Liver (tissue), 9 donors: ENCODE data around the gene CFAP300. TPM values are rescaled to one million over a fixed set of nuclear protein-coding genes. Genes with fewer than 3 reads are reported as not detected.

Source experiments
- DNase-seq: peaks from one replicate; pipeline ENCODE4 v3.0.0-alpha.2; 2017; ENCODE audit warnings: low spot score
- H3K27ac ChIP-seq, 2 donors: one replicate each; pipeline ENCODE4 v1.7.0; 2013; ENCODE audit warnings: inconsistent platforms in 2 of 2, low read length in 2 of 2, control low read depth in 1 of 2, low read depth in 1 of 2, mild to moderate bottlenecking in 1 of 2
- H3K27me3 ChIP-seq, 4 donors: one replicate each; pipeline versions ENCODE4 v1.6.1 to v1.7.0; 2013; ENCODE audit warnings: low read length in 3 of 4, inconsistent platforms in 1 of 4, mild to moderate bottlenecking in 1 of 4, moderate library complexity in 1 of 4; ENCODE audit not compliant: control insufficient read depth in 4 of 4, insufficient read depth in 4 of 4
- H3K36me3 ChIP-seq, 4 donors: one replicate each; pipeline versions ENCODE4 v1.6.1 to v1.7.0; 2013; ENCODE audit warnings: low read length in 3 of 4, mild to moderate bottlenecking in 3 of 4, low read depth in 1 of 4, moderate library complexity in 1 of 4; ENCODE audit not compliant: control insufficient read depth in 4 of 4, insufficient read depth in 3 of 4
- H3K4me1 ChIP-seq, 4 donors: one replicate each; pipeline versions ENCODE4 v1.6.1 to v1.7.0; 2013; ENCODE audit warnings: low read length in 3 of 4, mild to moderate bottlenecking in 3 of 4, moderate library complexity in 1 of 4; ENCODE audit not compliant: control insufficient read depth in 4 of 4, insufficient read depth in 4 of 4
- H3K4me3 ChIP-seq, 3 donors: one replicate each; pipeline versions ENCODE4 v1.6.1 to v1.7.0; 2013; ENCODE audit warnings: low read length in 3 of 3, control low read depth in 1 of 3, low read depth in 1 of 3, mild to moderate bottlenecking in 1 of 3
- H3K9ac ChIP-seq, 2 donors: one replicate each; pipeline ENCODE4 v1.7.0; 2013; ENCODE audit warnings: low read length in 2 of 2, mild to moderate bottlenecking in 2 of 2, moderate library complexity in 2 of 2, control low read depth in 1 of 2, low read depth in 1 of 2
- H3K9me3 ChIP-seq, 4 donors: one replicate each; pipeline versions ENCODE4 v1.6.1 to v1.7.0; 2013; ENCODE audit warnings: low read length in 3 of 4; ENCODE audit not compliant: control insufficient read depth in 4 of 4
- ATF3 ChIP-seq: IDR thresholded peaks from 2 replicates; pipeline ENCODE4 v1.6.1; 2016; ENCODE audit warnings: antibody characterized with exemption
- CTCF ChIP-seq: fragments of 150-350 bp; IDR thresholded peaks from 2 replicates; pipeline ENCODE4 v1.5.1; 2017; ENCODE audit warnings: improper control_type of control experiment, low read depth, low read length; ENCODE audit not compliant: missing input control
- EGR1 ChIP-seq, 2 donors: IDR thresholded peaks; 2 replicates each; pipeline ENCODE4 v1.6.1; 2016 to 2018; ENCODE audit warnings: antibody characterized with exemption in 2 of 2, low read depth in 2 of 2
- FOXA1 ChIP-seq: IDR thresholded peaks from 2 replicates; pipeline ENCODE4 v1.6.1; 2016; ENCODE audit warnings: antibody characterized with exemption
- FOXA2 ChIP-seq: IDR thresholded peaks from 2 replicates; pipeline ENCODE4 v1.6.1; 2016; ENCODE audit warnings: antibody characterized with exemption
- GABPA ChIP-seq, 2 donors: IDR thresholded peaks in 1 of 2; conservative IDR thresholded peaks in 1 of 2; 2 replicates each; pipeline ENCODE4 v1.6.1; 2016; ENCODE audit warnings: antibody characterized with exemption in 2 of 2, mild to moderate bottlenecking in 1 of 2, moderate library complexity in 1 of 2
- HNF4A ChIP-seq, 2 donors: conservative IDR thresholded peaks; 2 replicates each; pipeline ENCODE4 v1.6.1; 2016; ENCODE audit warnings: antibody characterized with exemption in 2 of 2, mild to moderate bottlenecking in 2 of 2
- HNF4G ChIP-seq: IDR thresholded peaks from 2 replicates; pipeline ENCODE4 v1.6.1; 2016; ENCODE audit warnings: antibody characterized with exemption
- JUND ChIP-seq, 2 donors: IDR thresholded peaks; 2 replicates each; pipeline ENCODE4 v1.6.1; 2016; ENCODE audit warnings: antibody characterized with exemption in 2 of 2
- MAX ChIP-seq: IDR thresholded peaks from 2 replicates; pipeline ENCODE4 v1.6.1; 2016; ENCODE audit warnings: antibody characterized with exemption
- NR2F2 ChIP-seq: IDR thresholded peaks from 2 replicates; pipeline ENCODE4 v1.6.1; 2016; ENCODE audit warnings: antibody characterized with exemption
- RAD21 ChIP-seq, 2 donors: IDR thresholded peaks; 2 replicates each; pipeline ENCODE4 v1.6.1; 2016; ENCODE audit warnings: antibody characterized with exemption in 2 of 2, mild to moderate bottlenecking in 2 of 2
- REST ChIP-seq: IDR thresholded peaks from 2 replicates; pipeline ENCODE4 v1.6.1; 2016; ENCODE audit warnings: antibody characterized with exemption, mild to moderate bottlenecking
- RXRA ChIP-seq, 2 donors: IDR thresholded peaks; 2 replicates each; pipeline ENCODE4 v1.6.1; 2017 to 2018; ENCODE audit warnings: antibody characterized with exemption in 2 of 2, mild to moderate bottlenecking in 1 of 2
- SP1 ChIP-seq: IDR thresholded peaks from 2 replicates; pipeline ENCODE4 v1.6.1; 2018; ENCODE audit warnings: antibody characterized with exemption, mild to moderate bottlenecking
- TAF1 ChIP-seq: conservative IDR thresholded peaks from 2 replicates; pipeline ENCODE4 v1.6.1; 2016; ENCODE audit warnings: antibody characterized with exemption, mild to moderate bottlenecking
- YY1 ChIP-seq: IDR thresholded peaks from 2 replicates; pipeline ENCODE4 v1.6.1; 2016; ENCODE audit warnings: antibody characterized with exemption, mild to moderate bottlenecking
- ZBTB33 ChIP-seq: IDR thresholded peaks from 2 replicates; pipeline ENCODE4 v1.6.1; 2016; ENCODE audit warnings: antibody characterized with exemption
- WGBS: extraction: QIAGEN DNeasy Blood & Tissue Kit; methylation state at CpG from one replicate; pipeline ENCODE4 v1.1.7; 2013; 5-methylcytosine and 5-hydroxymethylcytosine counted together
- polyA plus RNA-seq, 2 donors: library from polyadenylated mRNA; stranded (reverse) in 1 of 2; unstranded in 1 of 2; fragments of 200-250 nt in 1 of 2; fragments of >200 nt in 1 of 2; fragmentation: Nextera tagmentation in 1 of 2; extraction: Ambion mirVana in 1 of 2; gene quantifications; one replicate each; pipeline versions ENCODE4 v1.2.1 to v1.2.3, GENCODE V29; 2013 to 2015
- total RNA-seq, 2 donors: library from RNA; depleted of rRNA; stranded (reverse); fragments of >200 nt; gene quantifications; one replicate each; pipeline ENCODE4 v1.2.3, GENCODE V29; 2014
- donor health status: healthy.
- donor health status: healthy.
- donor health status: healthy.
- donor health status: healthy.
- donor health status: healthy.

CFAP300 gene
- total and polyA plus RNA-seq, 4 donors, result 0.09 to 0.22 TPM; not detected in 2

GRCh38 chr11:102061276-102061675, 14.0 kb downstream of the CFAP300 start:
- H3K27ac ChIP-seq, result no peak overlapping the region
- TF ChIP-seq RXRA (IDR thresholded peaks at IDR 0.05), result no peak
- peak; percentile 26 for TF ChIP-seq CTCF
- TF ChIP-seq RAD21 (IDR thresholded peaks at IDR 0.05), result peak; percentile 64 to 66
- WGBS, result 23% methylated on average over 2 of the region's 2 CpGs

GRCh38 chr11:102062106-102062505, 14.9 kb downstream of the CFAP300 start:
- no peak for TF ChIP-seq HNF4A (conservative IDR thresholded peaks at IDR 0.05)
- TF ChIP-seq FOXA1, result no peak
- TF ChIP-seq GABPA (IDR thresholded peaks at IDR 0.05 in 1 of 2, conservative IDR thresholded peaks at IDR 0.05 in 1 of 2), result no peak
- Histone ChIP-seq H3K9me3 (no peaks in the 10 kb centered on the region), H3K36me3 (no peaks in the 10 kb centered on the region), H3K4me3 (no peak overlapping the region), H3K4me1 (no peaks in the 10 kb centered on the region), H3K27me3 (no peaks in the 10 kb centered on the region), H3K9ac (no peak overlapping the region), H3K27ac (no peak overlapping the region)
- no peak for DNase-seq
- WGBS, result 95% methylated on average over 2 of the region's 2 CpGs

More at GRCh38 chr11:102061276-102061675, 14.0 kb downstream of the CFAP300 start:
- Histone ChIP-seq H3K9me3 (no peaks in the 10 kb centered on the region), H3K9ac (no peak overlapping the region), H3K4me1 (no peaks in the 10 kb centered on the region), H3K36me3 (no peaks in the 10 kb centered on the region), H3K4me3 (no peak overlapping the region), H3K27me3 (no peaks in the 10 kb centered on the region)
- DNase-seq, result no peak

GRCh38 chr11:102064316-102064715, 17.1 kb downstream of the CFAP300 start:
- no peaks in the 10 kb centered on the region for H3K4me1 ChIP-seq
- no peak overlapping the region for H3K9ac ChIP-seq
- no peaks in the 10 kb centered on the region for H3K27me3 ChIP-seq
- TF ChIP-seq FOXA2, result no peak
- no peak for TF ChIP-seq HNF4G
- no peak for TF ChIP-seq ATF3
- no peak for TF ChIP-seq REST
- TF ChIP-seq FOXA1, result no peak
- TF ChIP-seq ZBTB33, result no peak
- no peak for TF ChIP-seq HNF4A (conservative IDR thresholded peaks at IDR 0.05)
- TF ChIP-seq GABPA (IDR thresholded peaks at IDR 0.05 in 1 of 2, conservative IDR thresholded peaks at IDR 0.05 in 1 of 2), result no peak
- TF ChIP-seq NR2F2, result no peak
- TF ChIP-seq CTCF, result no peak
- no peak for TF ChIP-seq SP1
- no peak for TF ChIP-seq YY1
- TF ChIP-seq TAF1, result no peak
- no peak for TF ChIP-seq EGR1 (IDR thresholded peaks at IDR 0.05; ENCODE audit: low read depth in 2 of 2)
- no peak for TF ChIP-seq JUND (IDR thresholded peaks at IDR 0.05)
- no peak for TF ChIP-seq RXRA (IDR thresholded peaks at IDR 0.05)
- no peak for TF ChIP-seq RAD21 (IDR thresholded peaks at IDR 0.05)
- TF ChIP-seq MAX, result no peak
- 96% methylated on average over 2 of the region's 2 CpGs for WGBS
- H3K9me3 ChIP-seq, result no peaks in the 10 kb centered on the region
- no peak overlapping the region for H3K27ac ChIP-seq
- no peaks in the 10 kb centered on the region for H3K36me3 ChIP-seq
- no peak for DNase-seq
- H3K4me3 ChIP-seq, result no peak overlapping the region
